NCI-H1417 (cell line): ENCODE data around the gene FGFR3.

Source experiments
- DNase-seq, 3 experiments: peaks; one replicate each; lab custom pipeline; 2025; lab: John Stamatoyannopoulos, UW

FGFR3 gene

GRCh38 chr4:1802720-1803522 lies 9.8 kb downstream of the FGFR3 start:
- DNase-seq, result no peak

- no peak for DNase-seq
Observed at GRCh38 chr4:1803523-1804423, 10.7 kb downstream of the FGFR3 start.

- DNase-seq, result no peak
Observed at GRCh38 chr4:1804638-1805492, 11.8 kb downstream of the FGFR3 start.

- no peak for DNase-seq
Observed at GRCh38 chr4:1805493-1806222, 12.6 kb downstream of the FGFR3 start.

- DNase-seq, result peak in 1 of 3 experiments; percentile 15
Observed at GRCh38 chr4:1806223-1806564, 13.1 kb downstream of the FGFR3 start.

- DNase-seq, result no peak
Observed at GRCh38 chr4:1806596-1807331, 13.7 kb downstream of the FGFR3 start.

GRCh38 chr4:1807332-1807777 lies 14.3 kb downstream of the FGFR3 start:
- DNase-seq, result peak in 1 of 3 experiments; percentile 22

- no peak for DNase-seq
Observed at GRCh38 chr4:1808396-1808795, 15.3 kb downstream of the FGFR3 start.

GRCh38 chr4:1808851-1809753 lies 16.0 kb downstream of the FGFR3 start:
- no peak for DNase-seq

- DNase-seq, result peak; percentile 28 to 65 (median 40)
Observed at GRCh38 chr4:1809754-1810502, 16.8 kb downstream of the FGFR3 start.

- DNase-seq, result no peak
Observed at GRCh38 chr4:1810765-1811164, 17.7 kb downstream of the FGFR3 start.

GRCh38 chr4:1812720-1813119 lies 19.6 kb downstream of the FGFR3 start:
- no peak for DNase-seq

- no peak for DNase-seq
Observed at GRCh38 chr4:1813231-1813630, 20.1 kb downstream of the FGFR3 start.

GRCh38 chr4:1813915-1814314 lies 20.8 kb downstream of the FGFR3 start:
- no peak for DNase-seq

- no peak for DNase-seq
Observed at GRCh38 chr4:1814453-1814852, 21.4 kb downstream of the FGFR3 start.

- no peak for DNase-seq
Observed at GRCh38 chr4:1815096-1815996, 22.3 kb downstream of the FGFR3 start.

- DNase-seq, result no peak
Observed at GRCh38 chr4:1815997-1816860, 23.1 kb downstream of the FGFR3 start.
